Heart right ventricle (tissue), 16 donors: ENCODE measurements around the gene GOLT1A. TPM values are rescaled to one million over a fixed set of nuclear protein-coding genes. Genes with fewer than 3 reads are reported as not detected.

Experiments used
- ATAC-seq, 8 donors: fragments of 200-7000 bp; cut with Tn5 transposase; one replicate each; pipeline ENCODE4 v1.9.1; 2020; ENCODE audit warnings: mild to moderate bottlenecking in 8 of 8, moderate library complexity in 8 of 8, moderate number of reproducible peaks in 1 of 8
- DNase-seq, 2 donors: peaks; one replicate each; pipeline ENCODE4 v3.0.0-alpha.2; 2020
- H3K27ac ChIP-seq, 10 donors: fragments of 200-600 bp; sonication (generic) in 2 of 10; one replicate each; pipeline versions ENCODE4 v1.5.0 to v1.8.0; 2020 to 2022; ENCODE audit warnings: mild to moderate bottlenecking in 3 of 10
- H3K27me3 ChIP-seq, 7 donors: fragments of 200-600 bp; one replicate each; pipeline ENCODE4 v1.8.0; 2021 to 2022; ENCODE audit warnings: mild to moderate bottlenecking in 2 of 7
- H3K36me3 ChIP-seq, 9 donors: fragments of 200-600 bp; sonication (generic) in 1 of 9; one replicate each; pipeline versions ENCODE4 v1.5.0 to v1.8.0; 2020 to 2022; ENCODE audit warnings: mild to moderate bottlenecking in 2 of 9
- H3K4me1 ChIP-seq, 9 donors: fragments of 200-600 bp; sonication (generic) in 1 of 9; one replicate each; pipeline versions ENCODE4 v1.5.0 to v1.8.0; 2020 to 2022; ENCODE audit warnings: mild to moderate bottlenecking in 4 of 9
- H3K4me3 ChIP-seq, 10 donors: fragments of 200-600 bp; sonication (generic) in 2 of 10; one replicate each; pipeline versions ENCODE4 v1.5.0 to v1.8.0; 2020 to 2022; ENCODE audit warnings: mild to moderate bottlenecking in 7 of 10, moderate library complexity in 2 of 10
- H3K9me3 ChIP-seq, 11 donors: fragments of 200-600 bp in 10 of 11; sonication (generic) in 2 of 11; one replicate each; pipeline versions ENCODE4 v1.5.0 to v1.8.0; 2013 to 2022; ENCODE audit warnings: mild to moderate bottlenecking in 2 of 11, control low read depth in 1 of 11, moderate library complexity in 1 of 11
- WGBS, 2 donors: extraction: QIAGEN DNeasy Blood & Tissue Kit; methylation state at CpG; one replicate each; pipeline ENCODE4 v1.1.7; 2013; ENCODE audit warnings: inconsistent platforms in 1 of 2; 5-methylcytosine and 5-hydroxymethylcytosine counted together
- intact Hi-C, 10 donors: fragments of 100-400 bp; cut with DNase I; formaldehyde crosslinking; loops; one replicate each; pipeline versions ENCODE4 v1.11.1 to v1.14.2; 2022
- long read RNA-seq, 3 donors: library from polyadenylated mRNA; unstranded; transcript quantifications; one replicate each; pipeline ENCODE4 v2.0.0, GENCODE V29; 2020 to 2021
- polyA plus RNA-seq, 2 donors: library from polyadenylated mRNA; stranded (reverse); fragments of 200-250 nt; gene quantifications; one replicate each; pipeline ENCODE4 v1.2.3, GENCODE V29; 2013
- total RNA-seq, 10 donors: library from RNA; stranded (reverse); fragmentation: NEBNext Ultra II Directional in 3 of 10; extraction: Animal tissue kit (Norgen Biotek cat#: 25700) in 3 of 10; gene quantifications; one replicate each; pipeline versions ENCODE4 v1.2.1 to v1.2.4, GENCODE V29; 2021 to 2023
- TF ChIP-seq, protein P1 (sequence below), 9 donors: fragments of 200-600 bp; sonication (generic) in 2 of 9; IDR thresholded peaks; one replicate each; pipeline versions ENCODE4 v1.5.0 to v1.8.0; 2021 to 2022; ENCODE audit warnings: antibody characterized with exemption in 9 of 9, mild to moderate bottlenecking in 5 of 9, moderate library complexity in 1 of 9
- donor health status: Arrhythmogenic right ventricular cardiomyopathy.
- donor health status: ischemic (EF 13 %, LVEDD 7.1; RV severe dilation, severe dysfunction).
- donor health status: healthy with polysubstance abuse.
- donor health status: DM: no; HTN: yes; CAD: no.
- donor health status: DM: no; HTN: no; CAD: no.
- donor health status: ischemic (EF 25% LVEDD 6.9; RV normal size, moderate dysfunction).
- donor health status: ischemic (EF 25% LVEDD 5.7; RV mildly dilated, moderate dysfunction).
- donor health status: healthy.
- donor health status: DM: yes; HTN: yes; CAD: no.
- donor health status: Ischemic cardiomyopathy.
- donor health status: ischemic (EF 35%, LVEDD 5.7; RV mildly dilated, moderate dysfunction).
- donor health status: nonischemic (EF 11% LVEDD 7.7; RV severe dilation, severe dysfunction).
- donor health status: DM: yes; HTN: yes; CAD: no.
- donor health status: PGD.
- donor health status: ischemic (EF 29% LVEDD 5.4; RV normal size, mild dysfunction).
- donor health status: nonischemic (EF 23%, LVEDD 6.1; RV moderate dilation, normal function).

The GOLT1A gene, protein sequence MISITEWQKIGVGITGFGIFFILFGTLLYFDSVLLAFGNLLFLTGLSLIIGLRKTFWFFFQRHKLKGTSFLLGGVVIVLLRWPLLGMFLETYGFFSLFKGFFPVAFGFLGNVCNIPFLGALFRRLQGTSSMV
- total RNA-seq (not detected), polyA plus RNA-seq (under 1 TPM in 1 of 2 donors, not detected in 1; 0.43 TPM)
- long read RNA-seq, donor 1, result 0 reads
- long read RNA-seq, donor 2, result 0 reads
- long read RNA-seq, donor 3, result 0 reads

DNA sequence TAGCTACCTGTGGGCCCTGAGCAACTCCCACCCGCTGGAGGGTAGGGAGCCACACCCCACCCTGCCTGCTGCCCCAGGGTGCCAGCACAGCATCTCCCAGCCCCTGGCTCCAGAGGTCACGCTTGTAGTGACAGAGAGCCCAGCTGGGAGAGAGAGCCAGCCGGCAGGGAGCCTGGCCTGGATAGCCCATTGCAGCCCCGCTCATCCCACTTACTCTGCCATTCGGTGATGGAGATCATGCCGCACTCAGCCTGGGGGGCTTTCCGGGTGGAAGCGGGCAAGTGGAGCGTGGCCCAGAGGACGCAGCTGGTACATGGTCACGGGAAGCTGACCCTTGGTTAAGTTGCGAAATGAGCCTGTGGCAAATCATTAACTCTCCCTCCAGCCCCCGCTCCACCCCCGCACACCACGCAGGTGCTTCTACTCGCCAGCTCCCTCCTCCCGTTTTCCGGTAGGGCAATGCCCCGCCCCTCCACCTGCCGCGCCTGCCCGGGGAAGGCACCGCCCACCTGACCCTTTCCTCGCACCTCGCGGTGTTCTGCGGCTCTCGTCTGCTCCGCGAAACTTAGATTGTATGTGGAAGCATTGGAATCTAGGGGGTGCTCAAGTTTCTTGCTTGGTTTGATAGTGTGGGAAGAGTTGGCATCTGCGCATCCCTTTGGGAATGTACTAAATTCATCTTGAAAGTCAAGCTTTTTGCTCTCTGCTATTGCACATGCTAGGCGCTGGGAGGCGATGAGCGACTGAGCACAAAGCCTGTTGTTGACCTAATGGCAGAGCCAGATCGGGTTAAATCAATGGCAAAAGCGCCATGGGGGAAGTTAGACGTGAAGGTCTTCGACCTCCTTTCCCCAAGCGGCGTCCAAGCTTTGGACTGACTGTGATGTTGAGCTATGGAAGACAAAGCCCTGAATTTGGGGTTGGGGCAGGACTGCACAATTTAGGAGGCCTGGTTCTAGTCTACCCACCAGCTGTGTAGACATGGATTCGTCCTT, at the start of gene GOLT1A:
Gene GOLT1A, minus strand, starts transcription at position 321 of the 995 bp plus-strand sequence. Its CDS starts 82 bp downstream, at position 239.
- ATAC-seq (peak; percentile 51 to 83 (median 79)), DNase-seq (peak; percentile 57 to 58)
- Histone ChIP-seq H3K36me3 (no peaks in the 10 kb centered on the region), H3K4me3 (peak within 1 kb of the TSS in 8 of 10 donors; percentile 14 to 40 (median 27)), H3K4me1 (peaks cover 0 to 13% (median 7%) of the 10 kb centered on the region in 9 donors), H3K9me3 (no peaks in the 10 kb centered on the region), H3K27me3 (peaks cover 0 to 11% (median 0%) of the 10 kb centered on the region in 7 donors), H3K27ac (no peak within 1 kb of the TSS)
- intact Hi-C loops, result loop anchor here in 7 of 10 donors (1.0 to 10.0 kb wide), 4 partner anchors 91 to 149 kb away; no protein-coding TSS in a partner anchor
- TF ChIP-seq, protein P1, sequence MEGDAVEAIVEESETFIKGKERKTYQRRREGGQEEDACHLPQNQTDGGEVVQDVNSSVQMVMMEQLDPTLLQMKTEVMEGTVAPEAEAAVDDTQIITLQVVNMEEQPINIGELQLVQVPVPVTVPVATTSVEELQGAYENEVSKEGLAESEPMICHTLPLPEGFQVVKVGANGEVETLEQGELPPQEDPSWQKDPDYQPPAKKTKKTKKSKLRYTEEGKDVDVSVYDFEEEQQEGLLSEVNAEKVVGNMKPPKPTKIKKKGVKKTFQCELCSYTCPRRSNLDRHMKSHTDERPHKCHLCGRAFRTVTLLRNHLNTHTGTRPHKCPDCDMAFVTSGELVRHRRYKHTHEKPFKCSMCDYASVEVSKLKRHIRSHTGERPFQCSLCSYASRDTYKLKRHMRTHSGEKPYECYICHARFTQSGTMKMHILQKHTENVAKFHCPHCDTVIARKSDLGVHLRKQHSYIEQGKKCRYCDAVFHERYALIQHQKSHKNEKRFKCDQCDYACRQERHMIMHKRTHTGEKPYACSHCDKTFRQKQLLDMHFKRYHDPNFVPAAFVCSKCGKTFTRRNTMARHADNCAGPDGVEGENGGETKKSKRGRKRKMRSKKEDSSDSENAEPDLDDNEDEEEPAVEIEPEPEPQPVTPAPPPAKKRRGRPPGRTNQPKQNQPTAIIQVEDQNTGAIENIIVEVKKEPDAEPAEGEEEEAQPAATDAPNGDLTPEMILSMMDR (IDR thresholded peaks at IDR 0.05), result peak; percentile 49 to 80 (median 72)
- WGBS, 2 donors, result 13% methylated on average over 41 of the region's 41 CpGs

DNA sequence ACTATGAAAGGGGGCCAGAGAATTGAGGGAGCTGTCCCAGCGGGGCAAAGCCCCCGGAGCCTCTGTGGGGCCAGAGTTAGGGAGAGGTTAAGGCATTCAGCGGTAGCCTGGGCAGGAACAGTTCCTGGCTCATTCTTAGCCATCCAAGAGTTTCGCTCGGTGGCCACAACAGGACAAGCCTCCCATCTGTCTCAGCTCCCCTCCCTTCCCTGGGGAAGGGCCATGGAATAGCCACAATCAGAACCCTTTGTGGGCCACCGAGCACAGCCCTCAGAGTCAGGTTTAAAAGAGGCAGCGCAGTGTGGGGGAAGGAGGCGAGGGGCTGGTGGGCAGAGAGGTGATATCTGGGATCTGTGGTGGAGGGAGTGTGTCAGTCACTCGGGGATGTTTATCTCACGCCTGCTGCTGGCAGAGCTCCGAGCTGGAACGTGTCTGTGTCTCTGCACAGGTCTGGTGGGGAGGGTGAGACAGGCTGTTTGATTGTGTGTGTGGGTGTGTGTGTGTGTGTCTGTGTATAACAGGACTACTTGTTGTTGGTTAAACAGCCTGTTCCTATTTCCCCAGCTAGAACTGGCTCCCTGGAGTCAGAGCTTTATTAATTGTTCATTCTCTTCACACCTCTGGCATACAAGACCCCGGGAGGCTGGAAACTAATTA, 49.6 kb upstream of the GOLT1A start:
- TF ChIP-seq, protein P1 (IDR thresholded peaks at IDR 0.05), result no peak
- Histone ChIP-seq H3K4me1 (peaks cover 20 to 46% (median 32%) of the 10 kb centered on the region in 9 donors), H3K27me3 (no peaks in the 10 kb centered on the region), H3K9me3 (no peaks in the 10 kb centered on the region), H3K4me3 (no peak overlapping the region), H3K27ac (peak overlapping the region in 6 of 10 donors; percentile 13 to 47 (median 28)), H3K36me3 (peaks cover 0 to 75% (median 0%) of the 10 kb centered on the region in 9 donors)
- 32 to 41% methylated on average over 13 of the region's 13 CpGs for WGBS, 2 donors
- intact Hi-C loops, result loop anchor here in 2 of 10 donors (2.0 to 5.0 kb wide), 2 partner anchors 51 to 99 kb away; no protein-coding TSS in a partner anchor
- DNase-seq, result peak in 1 of 2 donors; percentile 45
- ATAC-seq, result peak in 5 of 8 donors; percentile 25 to 62 (median 43)

DNA sequence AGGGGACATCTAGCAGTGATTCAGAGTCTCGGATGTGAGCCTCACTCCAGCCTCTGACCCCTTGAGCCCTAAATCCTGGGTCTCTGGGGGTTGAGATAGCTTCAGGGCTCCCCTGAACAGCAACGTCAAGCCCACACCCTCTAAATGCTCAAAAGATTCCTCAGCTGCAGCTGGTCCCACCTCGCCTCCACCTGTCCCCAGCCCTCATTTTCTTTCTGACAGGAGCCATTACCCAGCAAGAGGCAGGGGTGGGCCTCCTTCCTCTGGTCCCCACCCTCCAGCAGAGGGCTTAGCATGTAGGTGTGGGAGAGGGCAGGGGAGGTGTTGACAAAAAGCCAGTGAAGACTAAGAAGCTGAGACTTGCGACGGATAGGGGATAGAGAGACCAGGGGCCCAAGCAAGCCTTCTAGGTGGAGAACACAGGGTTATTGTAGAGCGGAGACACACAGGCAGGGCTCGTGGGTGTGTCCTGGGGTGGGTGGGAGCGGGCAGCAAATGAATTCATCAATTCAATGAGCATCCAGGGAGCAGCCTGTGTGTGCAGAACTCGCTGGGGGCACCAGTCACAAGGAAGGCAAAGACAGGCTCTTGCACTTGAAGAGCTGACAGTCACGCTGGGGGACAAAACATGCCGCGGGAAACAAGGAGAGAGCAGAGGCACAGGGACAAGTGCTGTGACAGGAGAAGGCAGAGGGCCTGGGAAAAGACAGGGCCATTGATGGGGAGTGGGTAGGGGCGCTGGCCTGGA, 48.9 kb upstream of the GOLT1A start:
- WGBS, 2 donors, result 86 to 87% methylated on average over 13 of the region's 13 CpGs
- H3K4me3 ChIP-seq, result no peak overlapping the region
- no peaks in the 10 kb centered on the region for H3K27me3 ChIP-seq
- no peak for DNase-seq
- no peak for ATAC-seq
- peak overlapping the region in 3 of 10 donors; percentile 18 to 47 (median 34) for H3K27ac ChIP-seq
- H3K9me3 ChIP-seq, result no peaks in the 10 kb centered on the region
- intact Hi-C loops, result loop anchor here in 2 of 10 donors (2.0 to 5.0 kb wide), 2 partner anchors 52 to 100 kb away; no protein-coding TSS in a partner anchor
- H3K4me1 ChIP-seq, result peaks cover 20 to 48% (median 32%) of the 10 kb centered on the region in 9 donors
- H3K36me3 ChIP-seq, result peaks cover 0 to 76% (median 0%) of the 10 kb centered on the region in 9 donors
- TF ChIP-seq, protein P1 (IDR thresholded peaks at IDR 0.05), result no peak
